ENCODE data around the gene SNAI1.
A peak's percentile ranks its signal among the peaks of the same experiment; 100 is the strongest.

Gene SNAI1

DNA sequence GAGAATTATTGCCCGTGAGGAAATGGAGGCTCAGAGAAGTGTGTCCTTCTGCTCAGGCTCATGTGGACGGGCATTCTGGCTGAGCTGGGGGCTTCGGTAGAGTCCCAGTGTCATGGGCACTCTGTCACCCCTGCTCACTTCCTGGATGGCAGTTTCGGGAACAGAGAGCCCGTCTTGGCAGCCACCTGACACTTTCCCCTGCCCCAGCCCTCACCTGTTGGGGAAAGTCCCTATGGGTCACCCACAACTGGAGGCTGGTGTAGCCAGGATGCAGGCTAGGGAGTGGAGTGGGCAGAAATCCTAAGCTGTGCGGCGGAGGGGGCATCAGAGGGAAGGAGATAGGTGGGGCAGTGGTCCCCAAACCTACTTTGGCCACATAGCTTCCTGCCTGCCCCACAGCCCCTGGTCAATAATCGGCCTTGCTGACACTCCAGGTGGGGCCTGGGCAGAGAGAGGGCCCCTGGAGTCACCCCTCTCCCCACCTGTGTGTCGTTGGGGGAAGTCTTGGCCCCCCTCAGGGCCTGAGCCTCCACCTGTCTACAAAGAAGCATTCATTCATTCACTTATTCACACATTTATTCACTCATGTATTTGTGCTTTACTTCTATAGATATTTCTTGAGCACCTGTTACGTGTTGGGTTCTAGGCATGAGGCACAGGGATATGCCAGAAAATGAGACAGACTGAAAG is 40.5 kb downstream of the SNAI1 start:
- TF ChIP-seq, protein P1, sequence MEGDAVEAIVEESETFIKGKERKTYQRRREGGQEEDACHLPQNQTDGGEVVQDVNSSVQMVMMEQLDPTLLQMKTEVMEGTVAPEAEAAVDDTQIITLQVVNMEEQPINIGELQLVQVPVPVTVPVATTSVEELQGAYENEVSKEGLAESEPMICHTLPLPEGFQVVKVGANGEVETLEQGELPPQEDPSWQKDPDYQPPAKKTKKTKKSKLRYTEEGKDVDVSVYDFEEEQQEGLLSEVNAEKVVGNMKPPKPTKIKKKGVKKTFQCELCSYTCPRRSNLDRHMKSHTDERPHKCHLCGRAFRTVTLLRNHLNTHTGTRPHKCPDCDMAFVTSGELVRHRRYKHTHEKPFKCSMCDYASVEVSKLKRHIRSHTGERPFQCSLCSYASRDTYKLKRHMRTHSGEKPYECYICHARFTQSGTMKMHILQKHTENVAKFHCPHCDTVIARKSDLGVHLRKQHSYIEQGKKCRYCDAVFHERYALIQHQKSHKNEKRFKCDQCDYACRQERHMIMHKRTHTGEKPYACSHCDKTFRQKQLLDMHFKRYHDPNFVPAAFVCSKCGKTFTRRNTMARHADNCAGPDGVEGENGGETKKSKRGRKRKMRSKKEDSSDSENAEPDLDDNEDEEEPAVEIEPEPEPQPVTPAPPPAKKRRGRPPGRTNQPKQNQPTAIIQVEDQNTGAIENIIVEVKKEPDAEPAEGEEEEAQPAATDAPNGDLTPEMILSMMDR (conservative IDR thresholded peaks at IDR 0.05; ENCODE audit: low read depth, low read length), result no peak
- no peak overlapping the region for H3K4me3 ChIP-seq (ENCODE audit: low read length)
- DNase-seq (ENCODE audit: low read depth), result no peak

DNA sequence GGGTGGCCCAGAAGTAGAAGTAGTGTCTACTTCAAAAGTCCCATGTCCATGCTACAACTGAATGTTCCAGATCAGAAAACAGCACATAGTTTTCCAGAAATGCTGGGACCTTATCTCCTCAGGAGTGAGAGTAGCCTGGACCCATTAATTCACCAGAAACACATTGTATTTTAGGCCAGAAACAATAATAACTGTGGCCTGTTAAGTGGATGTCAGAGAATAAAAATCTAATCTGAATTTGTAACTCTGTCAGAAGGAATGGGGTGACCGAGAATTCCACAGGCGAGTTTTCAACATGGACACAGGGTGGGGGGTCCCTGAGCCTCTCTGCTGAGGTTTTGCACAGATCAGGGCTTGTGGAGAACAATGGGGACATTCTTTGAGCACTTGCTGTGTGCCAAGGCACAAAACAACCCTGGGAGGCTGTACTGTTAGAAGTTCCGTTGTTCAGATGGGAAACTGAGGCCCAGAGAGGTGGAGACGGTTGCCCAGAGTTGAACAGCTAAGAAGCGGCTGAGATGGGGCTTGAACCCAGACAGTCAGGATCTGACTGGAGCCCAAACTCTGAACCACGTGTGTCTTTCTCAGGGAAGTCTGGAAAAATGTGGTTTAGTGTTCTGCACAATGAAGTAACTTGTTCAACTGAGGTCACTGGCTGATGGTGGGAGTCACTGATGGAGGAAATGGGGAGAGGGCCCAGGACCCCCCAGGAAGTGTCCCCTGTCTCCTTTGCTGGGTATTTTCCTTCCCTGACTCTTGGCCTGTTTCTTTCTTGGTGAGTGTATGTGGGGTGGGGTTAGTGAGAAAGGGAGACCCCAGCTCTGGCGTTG is 44.2 kb downstream of the SNAI1 start:
- TF ChIP-seq, protein P1 (conservative IDR thresholded peaks at IDR 0.05; ENCODE audit: low read depth, low read length), result no peak
- no peak overlapping the region for H3K4me3 ChIP-seq (ENCODE audit: low read length)
- DNase-seq (ENCODE audit: low read depth), result no peak

DNA sequence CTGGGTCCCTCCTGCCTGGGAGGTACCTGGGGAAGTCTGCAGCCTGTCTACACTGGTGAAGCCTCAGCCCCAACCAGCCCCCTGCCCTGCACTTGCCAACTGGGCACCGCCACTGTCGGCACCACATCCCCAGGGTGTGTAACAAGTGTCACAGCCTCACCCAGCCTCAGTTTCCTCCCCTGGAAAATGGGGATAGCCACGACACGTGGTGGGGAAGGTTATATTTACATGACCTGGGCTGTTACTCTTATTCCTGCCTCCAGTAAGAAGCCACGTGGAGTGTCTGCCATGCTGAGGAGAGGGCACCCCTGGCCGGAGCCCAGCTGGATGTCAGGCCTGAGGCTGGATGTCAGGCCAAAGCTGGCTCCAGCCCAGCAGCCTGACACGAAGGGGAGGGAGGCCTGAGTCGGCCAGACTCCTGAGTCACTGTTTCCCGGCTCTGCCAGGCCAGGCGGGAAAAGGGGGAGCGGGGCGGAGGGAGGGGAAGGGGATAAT is 44.9 kb downstream of the SNAI1 start:
- no peak overlapping the region for H3K4me3 ChIP-seq (ENCODE audit: low read length)
- peak; percentile 69 for DNase-seq (ENCODE audit: low read depth)
- TF ChIP-seq, protein P1 (conservative IDR thresholded peaks at IDR 0.05; ENCODE audit: low read depth, low read length), result no peak

DNA sequence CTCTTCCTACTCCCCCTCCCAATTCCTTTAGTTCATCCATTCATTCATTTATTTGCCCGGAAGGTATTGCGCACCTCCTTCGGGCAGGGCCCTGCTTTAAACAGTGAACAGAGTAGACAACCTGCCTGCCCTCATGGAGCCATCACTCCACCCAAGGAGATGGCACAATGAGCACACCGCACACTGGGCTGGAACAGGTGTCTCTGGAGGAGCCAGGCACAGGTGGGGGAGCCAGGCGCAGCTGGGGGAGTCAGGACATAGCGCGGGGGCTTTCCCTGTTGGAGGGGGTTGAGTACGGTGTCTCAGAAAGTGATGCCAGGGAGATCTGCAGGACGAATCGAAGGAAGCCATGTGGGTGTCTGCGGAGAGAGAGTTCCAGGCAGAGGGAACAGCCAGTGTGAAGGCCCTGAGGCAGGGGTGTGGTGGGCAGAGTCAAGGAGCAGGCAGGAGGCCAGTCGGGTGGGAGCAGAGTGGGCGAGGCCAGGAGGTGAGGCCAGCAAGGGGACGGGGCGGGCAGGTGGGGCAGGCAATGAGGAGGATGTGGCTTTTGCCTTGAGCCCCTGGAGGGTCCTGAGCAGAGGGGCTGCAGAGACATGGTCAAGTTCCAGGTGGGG is 46.4 kb downstream of the SNAI1 start:
- DNase-seq (ENCODE audit: low read depth), result no peak
- no peak overlapping the region for H3K4me3 ChIP-seq (ENCODE audit: low read length)
- TF ChIP-seq, protein P1 (conservative IDR thresholded peaks at IDR 0.05; ENCODE audit: low read depth, low read length), result no peak

DNA sequence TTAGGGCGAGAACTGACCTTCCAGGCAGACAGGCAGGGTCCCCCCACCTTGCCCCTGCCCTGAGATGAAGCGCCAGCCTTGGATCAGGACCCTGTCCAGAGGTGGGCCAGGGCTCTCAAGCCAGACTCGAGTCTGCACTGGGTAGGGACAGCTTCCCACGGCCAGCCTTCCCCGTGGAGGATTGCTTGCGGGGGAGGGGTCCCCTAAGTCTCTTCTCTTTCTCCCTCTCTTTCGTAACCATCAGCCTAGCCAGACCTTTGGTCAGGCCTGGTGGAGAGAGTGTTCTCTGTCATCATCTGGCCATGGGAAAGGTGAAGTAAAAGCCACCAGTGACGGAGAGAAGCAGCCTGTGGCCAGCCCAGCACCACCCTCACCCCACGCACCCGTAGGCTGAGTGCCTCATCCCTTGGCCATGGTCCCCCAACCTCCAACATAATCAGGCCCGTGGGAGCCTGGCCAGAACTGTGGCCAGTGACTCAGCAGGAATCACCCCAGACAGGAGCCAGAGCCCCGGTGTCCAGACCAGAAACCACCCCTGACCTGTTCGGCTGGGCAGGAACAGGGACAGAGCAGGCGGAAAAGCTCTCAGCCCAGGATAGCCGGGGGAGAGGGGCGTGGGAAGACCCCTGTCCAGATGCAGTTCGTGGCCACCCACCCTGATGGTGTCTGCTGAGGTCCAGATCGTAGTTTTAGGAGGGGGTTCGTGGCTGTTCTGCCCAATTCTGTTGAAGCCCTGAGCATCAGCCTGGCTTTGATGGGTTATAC is 47.1 kb downstream of the SNAI1 start:
- TF ChIP-seq, protein P1 (conservative IDR thresholded peaks at IDR 0.05; ENCODE audit: low read depth, low read length), result no peak
- peak; percentile 43 for DNase-seq (ENCODE audit: low read depth)
- H3K4me3 ChIP-seq (ENCODE audit: low read length), result no peak overlapping the region

DNA sequence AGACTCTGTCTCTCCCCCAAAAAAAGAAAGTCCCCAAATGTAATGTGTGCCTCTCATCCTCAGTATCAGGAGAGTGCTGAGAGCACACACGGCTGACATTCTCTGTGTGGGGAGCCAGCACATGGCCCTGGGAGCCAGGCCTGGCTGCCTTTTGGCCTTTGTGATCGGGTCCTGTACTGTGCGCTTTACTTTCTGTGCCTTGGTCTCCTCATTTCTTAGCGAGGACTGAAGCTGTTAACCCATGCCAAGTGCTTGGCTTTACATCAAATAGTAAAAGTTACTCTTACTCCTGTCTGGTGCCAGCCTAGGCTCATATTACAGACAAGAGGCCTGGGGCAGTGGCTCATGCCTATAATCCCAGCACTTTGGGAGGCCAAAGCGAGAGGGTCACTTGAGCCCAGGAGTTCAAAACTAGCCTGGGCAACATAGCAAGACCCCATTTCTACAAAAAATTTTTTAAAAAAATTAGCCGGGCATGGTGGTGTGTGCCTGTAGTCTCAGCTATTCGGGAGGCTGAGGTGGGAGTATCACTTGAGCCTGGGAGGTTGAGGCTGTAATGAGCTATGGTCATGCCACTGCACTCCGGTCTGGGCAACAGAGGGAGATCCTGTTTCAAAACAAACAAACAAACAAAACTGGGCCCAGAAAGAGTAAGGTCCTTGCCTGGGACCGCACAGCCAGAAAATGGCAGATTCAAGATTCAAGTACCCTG is 50.3 kb downstream of the SNAI1 start:
- no peak for DNase-seq (ENCODE audit: low read depth)
- no peak overlapping the region for H3K4me3 ChIP-seq (ENCODE audit: low read length)
- TF ChIP-seq, protein P1 (conservative IDR thresholded peaks at IDR 0.05; ENCODE audit: low read depth, low read length), result no peak

Measured in retinal pigment epithelial cell (primary cell).